ENCODE data around the gene UROC1.

DNA sequence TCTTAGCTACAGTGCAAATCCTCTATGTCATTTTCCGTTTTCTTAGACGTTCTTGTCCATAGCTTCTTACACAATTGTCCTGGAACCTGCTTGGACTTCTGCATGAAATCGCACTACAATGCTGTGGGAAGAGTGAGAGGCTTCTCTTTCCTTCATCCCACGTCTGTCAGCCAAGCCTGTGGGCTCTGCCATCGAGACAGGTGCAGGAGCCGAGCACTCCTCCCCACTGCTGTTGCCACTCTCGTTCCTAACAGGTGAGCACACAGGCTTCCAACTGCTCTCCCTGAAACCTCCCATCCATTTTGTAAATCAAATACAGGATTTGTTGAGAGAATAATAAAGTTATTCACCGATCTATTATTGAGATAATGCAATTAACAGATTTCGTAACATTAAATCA, 65.4 kb downstream of the UROC1 start:
- TF ChIP-seq JUND (IDR thresholded peaks at IDR 0.05) (no peak), POLR2AphosphoS5 (IDR thresholded peaks at IDR 0.05; ENCODE audit: low read depth, low read length) (no peak), RAD21 (IDR thresholded peaks at IDR 0.05; ENCODE audit: low read depth) (no peak), ZFX (IDR thresholded peaks at IDR 0.05) (no peak), EZH2 (IDR thresholded peaks at IDR 0.05) (no peak), POLR2A (IDR thresholded peaks at IDR 0.05; ENCODE audit: borderline replicate concordance, extremely low read depth, insufficient read depth, insufficient read length) (no peak), CEBPB (IDR thresholded peaks at IDR 0.05; ENCODE audit: low read depth) (no peak)
- TF ChIP-seq, protein P1, sequence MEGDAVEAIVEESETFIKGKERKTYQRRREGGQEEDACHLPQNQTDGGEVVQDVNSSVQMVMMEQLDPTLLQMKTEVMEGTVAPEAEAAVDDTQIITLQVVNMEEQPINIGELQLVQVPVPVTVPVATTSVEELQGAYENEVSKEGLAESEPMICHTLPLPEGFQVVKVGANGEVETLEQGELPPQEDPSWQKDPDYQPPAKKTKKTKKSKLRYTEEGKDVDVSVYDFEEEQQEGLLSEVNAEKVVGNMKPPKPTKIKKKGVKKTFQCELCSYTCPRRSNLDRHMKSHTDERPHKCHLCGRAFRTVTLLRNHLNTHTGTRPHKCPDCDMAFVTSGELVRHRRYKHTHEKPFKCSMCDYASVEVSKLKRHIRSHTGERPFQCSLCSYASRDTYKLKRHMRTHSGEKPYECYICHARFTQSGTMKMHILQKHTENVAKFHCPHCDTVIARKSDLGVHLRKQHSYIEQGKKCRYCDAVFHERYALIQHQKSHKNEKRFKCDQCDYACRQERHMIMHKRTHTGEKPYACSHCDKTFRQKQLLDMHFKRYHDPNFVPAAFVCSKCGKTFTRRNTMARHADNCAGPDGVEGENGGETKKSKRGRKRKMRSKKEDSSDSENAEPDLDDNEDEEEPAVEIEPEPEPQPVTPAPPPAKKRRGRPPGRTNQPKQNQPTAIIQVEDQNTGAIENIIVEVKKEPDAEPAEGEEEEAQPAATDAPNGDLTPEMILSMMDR (IDR thresholded peaks at IDR 0.05 in 2 of 3, conservative IDR thresholded peaks at IDR 0.05 in 1 of 3; ENCODE audit: borderline replicate concordance in 1 of 3, insufficient read depth in 1 of 3, low read depth in 2 of 3, low read length in 2 of 3) = no peak
- TF ChIP-seq, protein P2, sequence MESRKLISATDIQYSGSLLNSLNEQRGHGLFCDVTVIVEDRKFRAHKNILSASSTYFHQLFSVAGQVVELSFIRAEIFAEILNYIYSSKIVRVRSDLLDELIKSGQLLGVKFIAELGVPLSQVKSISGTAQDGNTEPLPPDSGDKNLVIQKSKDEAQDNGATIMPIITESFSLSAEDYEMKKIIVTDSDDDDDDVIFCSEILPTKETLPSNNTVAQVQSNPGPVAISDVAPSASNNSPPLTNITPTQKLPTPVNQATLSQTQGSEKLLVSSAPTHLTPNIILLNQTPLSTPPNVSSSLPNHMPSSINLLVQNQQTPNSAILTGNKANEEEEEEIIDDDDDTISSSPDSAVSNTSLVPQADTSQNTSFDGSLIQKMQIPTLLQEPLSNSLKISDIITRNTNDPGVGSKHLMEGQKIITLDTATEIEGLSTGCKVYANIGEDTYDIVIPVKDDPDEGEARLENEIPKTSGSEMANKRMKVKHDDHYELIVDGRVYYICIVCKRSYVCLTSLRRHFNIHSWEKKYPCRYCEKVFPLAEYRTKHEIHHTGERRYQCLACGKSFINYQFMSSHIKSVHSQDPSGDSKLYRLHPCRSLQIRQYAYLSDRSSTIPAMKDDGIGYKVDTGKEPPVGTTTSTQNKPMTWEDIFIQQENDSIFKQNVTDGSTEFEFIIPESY (IDR thresholded peaks at IDR 0.05; ENCODE audit: extremely low read depth, insufficient replicate concordance, low read length) = no peak
- TF ChIP-seq, protein P3, sequence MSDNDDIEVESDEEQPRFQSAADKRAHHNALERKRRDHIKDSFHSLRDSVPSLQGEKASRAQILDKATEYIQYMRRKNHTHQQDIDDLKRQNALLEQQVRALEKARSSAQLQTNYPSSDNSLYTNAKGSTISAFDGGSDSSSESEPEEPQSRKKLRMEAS (IDR thresholded peaks at IDR 0.05) = no peak

Data from HCT116 (cell line).